NCI-H524 (cell line): ENCODE data around the gene MTURN.

Source experiments
- DNase-seq, 2 experiments: peaks; one replicate each; lab custom pipeline; 2025; lab: John Stamatoyannopoulos, UW

The MTURN gene

GRCh38 chr7:30162133-30162532, 27.3 kb downstream of the MTURN start:
- no peak for DNase-seq

- no peak for DNase-seq
Observed at GRCh38 chr7:30162622-30163124, 27.9 kb downstream of the MTURN start.

- DNase-seq = no peak
Observed at GRCh38 chr7:30163231-30163894, 28.6 kb downstream of the MTURN start.

DNA sequence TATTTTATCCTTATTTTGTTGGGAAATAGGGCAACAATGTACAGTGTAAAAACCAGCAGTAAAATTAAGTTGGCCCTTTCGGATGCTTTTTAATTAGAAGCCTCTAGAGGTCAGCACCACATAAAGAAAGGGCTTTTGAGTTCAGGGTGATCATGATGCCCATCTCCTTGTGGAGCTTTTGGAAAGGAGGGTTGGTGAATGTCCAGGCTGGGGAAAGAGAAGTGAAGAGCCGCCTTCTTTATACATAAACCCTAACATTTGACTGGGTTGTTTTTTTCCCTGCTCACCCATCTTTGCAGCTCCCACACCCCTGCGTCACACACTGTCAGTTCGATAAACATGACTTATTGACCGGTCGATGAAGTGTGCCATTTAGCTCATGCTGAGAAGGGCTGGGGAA, 29.8 kb downstream of the MTURN start:
- DNase-seq = peak; percentile 28 to 59

DNA sequence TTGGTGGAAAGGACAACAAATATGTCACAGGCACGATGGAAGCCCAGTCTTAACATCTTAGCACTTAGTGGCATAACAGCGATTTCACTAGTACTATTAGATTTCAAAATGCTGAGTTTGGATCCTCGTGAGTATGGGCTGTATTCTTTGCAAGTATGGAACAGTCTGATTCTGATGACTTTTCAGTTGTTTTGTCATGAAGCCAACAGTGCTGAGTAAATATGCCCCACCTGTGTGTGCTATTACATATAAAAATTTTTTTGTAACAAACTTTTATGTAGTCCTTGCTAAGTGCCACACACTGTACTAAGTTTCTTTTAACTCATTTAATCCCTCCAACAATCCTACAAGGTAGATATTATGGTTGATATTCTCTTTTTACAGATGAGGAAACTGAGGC, 30.8 kb downstream of the MTURN start:
- DNase-seq = no peak

DNA sequence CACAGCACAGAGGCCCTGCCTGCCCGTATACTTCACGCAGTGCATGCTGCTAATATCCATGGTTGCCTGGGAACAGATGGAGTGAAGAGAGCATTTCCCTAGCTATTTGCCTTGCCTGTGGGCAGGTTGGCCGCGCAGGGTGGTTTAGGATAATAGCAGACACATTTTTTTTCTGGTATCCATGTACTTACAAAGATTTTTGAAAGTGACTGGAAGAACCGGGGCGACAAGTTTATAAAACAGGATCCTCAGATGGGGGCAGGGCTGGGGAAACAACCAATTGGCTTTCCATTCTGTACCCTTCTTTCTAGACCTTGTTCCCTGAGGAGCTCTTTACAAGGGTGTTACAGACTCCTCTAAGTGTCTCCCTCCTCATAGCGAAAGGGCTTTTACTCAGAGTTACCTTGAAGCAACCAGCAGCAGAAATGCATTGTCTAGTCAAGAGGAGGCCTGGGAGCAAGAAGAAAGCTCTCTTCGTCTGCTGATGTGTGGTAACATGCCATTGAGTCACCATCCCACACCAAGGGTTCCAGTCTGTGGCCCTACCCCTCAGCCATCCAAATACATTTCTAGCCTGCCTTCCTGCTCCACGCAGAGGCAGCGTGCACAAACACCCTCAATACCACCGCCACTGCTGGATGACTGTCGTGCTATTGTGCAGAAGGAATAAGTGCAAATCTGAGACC, 31.5 kb downstream of the MTURN start:
- peak in 1 of 2 experiments; percentile 23 for DNase-seq

DNA sequence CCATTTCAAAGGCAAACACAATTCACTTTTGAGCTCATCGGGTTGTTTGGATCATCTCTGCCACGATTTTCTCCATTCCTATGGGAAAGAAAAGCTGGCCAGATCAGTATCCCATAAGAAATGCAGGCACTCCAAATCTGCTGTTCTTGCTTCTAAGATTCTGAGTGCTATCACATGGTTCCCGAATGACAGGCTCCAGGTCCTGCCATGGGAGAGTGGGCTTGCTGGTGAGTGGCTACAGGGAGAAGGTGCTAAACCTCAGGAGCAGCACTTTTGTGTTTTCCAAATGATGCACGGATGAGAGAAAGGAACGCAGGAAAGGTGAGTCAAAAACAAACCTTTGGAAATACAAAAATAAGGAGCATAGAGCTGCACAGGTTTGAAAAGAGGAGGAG, 32.1 kb downstream of the MTURN start:
- DNase-seq = no peak

DNA sequence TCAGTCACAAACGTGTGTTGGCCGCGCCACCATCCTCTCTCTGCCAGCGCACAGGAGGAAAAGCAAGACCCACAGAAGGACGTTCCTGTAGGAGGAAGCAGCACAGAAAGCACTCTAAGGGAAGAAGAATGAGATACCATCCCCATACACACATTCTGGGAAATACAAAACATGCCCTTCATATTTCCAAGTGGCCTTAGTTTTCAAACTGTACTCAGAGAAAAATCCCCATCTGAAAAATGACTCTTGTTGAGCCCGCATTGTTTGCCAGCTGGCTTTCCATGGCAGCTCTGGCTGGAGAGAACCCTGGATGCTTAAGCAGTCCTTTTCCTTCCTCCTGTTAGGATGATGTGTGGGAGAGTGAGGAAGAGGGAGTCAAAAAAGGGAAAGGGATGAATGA, 33.1 kb downstream of the MTURN start:
- DNase-seq = no peak

DNA sequence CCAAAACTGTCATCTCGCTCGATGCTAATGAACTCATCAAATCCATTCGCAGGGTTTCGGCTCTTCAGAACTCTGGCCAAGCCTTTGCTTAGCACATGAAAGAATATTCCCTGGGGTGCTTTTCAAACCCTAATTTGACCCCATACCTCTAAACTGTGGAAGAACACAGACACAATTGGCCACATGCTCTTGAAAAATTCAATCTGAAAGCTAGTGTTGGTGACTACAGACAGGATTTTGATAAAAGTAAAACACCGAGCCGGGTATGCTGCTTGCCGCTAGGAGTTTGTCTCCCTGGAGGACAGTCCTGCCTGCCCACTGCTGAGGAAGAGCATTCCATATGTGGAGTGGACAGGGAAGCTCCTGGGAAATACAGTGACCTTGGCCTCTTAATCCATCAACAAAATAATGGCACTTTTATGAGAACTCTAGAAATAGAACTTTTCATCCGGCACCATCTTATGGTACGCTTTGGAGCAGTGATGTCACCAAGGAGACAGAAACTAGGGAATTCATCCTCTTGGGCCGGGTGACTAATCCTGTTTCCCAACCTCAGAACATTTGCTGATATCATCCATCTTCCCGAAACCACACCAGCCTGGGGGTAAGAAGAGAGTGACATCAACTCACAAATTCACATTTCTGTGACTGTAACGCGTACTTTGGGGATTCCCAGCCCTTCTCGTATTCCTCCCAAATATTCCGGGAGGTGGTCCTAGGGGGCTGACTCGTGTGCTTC, 34.2 kb downstream of the MTURN start:
- no peak for DNase-seq

DNA sequence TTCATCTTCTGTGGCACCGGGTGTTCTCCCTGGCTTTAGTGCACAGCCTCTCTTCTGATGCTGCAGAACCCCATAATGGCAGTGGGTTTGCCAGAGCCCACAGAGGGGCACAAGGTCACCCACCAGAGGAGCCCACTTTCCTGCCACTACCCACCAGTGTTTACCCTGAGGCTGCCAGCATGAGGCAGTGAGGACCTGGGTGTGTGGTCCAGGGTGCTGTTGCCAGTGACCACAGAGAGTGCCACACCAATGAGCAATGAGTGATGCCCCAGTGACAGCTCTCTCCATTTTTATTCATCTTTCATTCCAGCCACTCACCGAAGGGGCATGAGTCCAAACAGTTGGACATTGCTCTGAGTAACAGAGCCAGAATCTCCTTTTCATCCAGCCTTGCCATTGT, 34.8 kb downstream of the MTURN start:
- no peak for DNase-seq

DNA sequence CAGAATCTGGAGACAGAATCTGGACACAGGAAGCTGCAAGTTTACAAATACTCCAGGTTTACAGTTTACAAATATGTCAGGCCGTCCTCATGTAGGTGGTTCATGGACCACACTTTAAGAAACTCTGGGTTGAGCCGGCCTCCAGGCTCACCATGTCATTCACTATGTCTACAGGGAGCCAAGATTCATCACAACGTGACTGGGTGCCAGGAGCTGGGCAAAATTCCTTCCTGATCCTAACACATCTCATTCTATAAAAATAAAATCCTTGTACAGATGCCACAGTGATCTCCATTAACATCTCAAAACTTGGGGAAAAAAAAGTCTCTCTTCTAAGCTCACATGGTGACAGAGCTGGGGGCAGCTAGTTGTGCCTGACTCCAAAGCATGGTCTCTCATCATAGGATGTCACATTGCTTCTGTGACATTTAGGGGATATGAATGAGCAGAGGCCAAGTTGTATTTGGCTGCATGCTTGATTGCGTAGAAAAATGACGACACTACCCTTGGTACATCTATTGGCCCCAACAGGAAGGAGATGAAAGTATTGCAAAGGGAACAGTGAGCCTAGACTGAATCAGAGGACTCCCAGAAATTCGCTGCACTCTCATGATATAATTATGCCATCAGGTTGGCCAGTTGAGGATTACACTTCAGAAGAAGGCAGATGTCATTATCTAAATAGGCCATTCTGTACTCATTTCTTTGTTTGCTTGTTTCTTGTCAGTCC, 35.9 kb downstream of the MTURN start:
- DNase-seq = peak in 1 of 2 experiments; percentile 38

- peak; percentile 97 to 98 for DNase-seq
Observed at GRCh38 chr7:30171766-30172447, 37.1 kb downstream of the MTURN start.

DNA sequence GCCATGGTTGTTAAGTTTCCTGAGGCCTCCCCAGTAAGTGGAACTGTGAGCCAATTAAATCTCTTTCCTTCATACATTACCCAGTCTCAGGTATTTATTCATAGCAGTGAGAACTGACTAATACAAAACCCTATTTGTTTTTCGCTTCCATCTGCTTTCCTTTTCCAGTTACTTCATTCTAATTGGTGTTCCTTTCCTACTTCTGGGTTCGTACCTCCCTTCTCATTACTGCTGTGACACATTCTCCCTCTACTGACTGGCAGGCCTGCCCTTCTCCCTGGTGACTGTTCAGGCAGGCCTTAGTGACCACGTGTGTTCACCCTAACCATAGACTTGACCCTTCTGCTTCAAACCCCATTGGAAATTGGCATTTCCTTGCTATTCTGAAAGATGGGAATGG, 37.7 kb downstream of the MTURN start:
- no peak for DNase-seq

DNA sequence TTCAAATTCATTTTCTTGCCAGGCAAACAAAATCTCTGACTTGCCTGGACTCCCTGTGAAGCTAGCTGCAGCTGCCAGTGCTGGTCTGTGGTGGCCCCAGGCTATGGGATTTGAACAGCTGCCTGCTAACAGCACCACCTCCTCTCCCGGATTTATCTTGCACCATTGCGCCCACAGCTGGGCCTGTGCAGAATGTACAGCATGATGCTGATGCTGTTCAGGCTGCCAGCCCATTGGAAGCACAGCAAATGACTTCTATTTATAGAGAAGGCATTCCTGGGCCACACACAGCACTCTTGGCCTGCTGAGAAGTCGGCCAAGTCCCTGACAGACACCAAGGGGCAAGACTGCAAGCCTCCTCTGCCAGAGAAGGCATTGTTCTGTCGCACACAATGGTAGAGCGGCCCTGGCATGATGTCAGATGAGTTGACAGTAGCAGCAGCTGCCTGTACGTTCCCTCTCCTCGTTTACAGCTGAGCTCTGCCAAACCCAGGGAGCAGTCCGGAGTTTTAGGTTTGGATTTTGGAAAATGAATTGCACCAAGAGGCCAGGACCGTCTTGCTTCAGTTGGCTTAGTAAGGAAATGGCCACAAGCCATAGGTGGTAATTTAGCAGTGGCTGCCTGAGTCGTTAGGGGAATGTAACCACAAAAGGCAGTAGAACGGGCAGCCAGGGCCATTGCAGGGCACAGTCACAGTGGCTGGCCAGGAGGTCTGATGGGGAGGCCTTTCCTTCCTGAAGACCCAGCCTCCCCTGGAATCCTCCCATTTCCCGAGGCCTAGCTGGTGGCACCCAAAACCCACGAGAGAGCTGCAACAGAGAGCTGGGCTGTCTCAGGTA, 38.5 kb downstream of the MTURN start:
- peak; percentile 82 to 91 for DNase-seq

DNA sequence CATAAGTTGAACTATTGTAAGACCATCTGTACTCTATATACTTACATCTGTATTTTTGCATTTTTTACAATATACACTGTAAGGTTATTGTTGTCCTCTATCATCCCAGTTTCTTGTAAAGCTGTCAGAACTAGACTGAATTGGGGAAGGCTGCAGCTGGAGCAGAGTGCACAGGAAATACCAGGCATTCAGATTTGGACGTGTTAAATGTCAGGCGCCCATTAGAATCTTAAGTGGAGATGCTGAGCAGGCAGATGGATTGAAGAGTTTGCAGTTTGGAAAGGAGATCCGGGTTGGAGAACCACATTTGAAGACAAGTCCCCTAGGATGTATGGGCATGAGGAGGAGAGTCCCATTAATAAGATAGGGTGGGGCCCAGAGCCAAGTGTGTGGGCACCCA, 40.4 kb downstream of the MTURN start:
- DNase-seq = no peak

GRCh38 chr7:30175636-30176147, 40.9 kb downstream of the MTURN start:
- no peak for DNase-seq

GRCh38 chr7:30176463-30177109, 41.8 kb downstream of the MTURN start:
- DNase-seq = no peak

DNA sequence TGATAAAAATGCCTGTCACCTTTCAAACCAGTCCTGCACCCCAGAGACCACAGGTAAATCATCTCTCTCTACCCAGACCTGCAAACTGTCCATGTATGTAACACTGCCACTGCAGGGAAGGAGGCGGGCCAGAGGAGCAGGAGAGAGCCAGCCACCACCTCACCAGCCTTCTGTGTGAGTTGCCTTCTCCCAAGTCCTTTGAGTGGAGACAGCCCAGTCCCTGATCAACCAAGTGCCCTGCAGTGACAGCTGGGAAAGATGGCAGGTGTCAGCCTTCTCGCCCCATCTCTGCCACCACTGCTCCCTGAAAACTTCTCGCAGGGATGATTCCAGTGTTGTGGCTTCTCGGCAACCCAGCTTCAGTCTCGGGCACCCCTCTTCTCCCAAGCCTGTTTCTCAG, 42.4 kb downstream of the MTURN start:
- no peak for DNase-seq

DNA sequence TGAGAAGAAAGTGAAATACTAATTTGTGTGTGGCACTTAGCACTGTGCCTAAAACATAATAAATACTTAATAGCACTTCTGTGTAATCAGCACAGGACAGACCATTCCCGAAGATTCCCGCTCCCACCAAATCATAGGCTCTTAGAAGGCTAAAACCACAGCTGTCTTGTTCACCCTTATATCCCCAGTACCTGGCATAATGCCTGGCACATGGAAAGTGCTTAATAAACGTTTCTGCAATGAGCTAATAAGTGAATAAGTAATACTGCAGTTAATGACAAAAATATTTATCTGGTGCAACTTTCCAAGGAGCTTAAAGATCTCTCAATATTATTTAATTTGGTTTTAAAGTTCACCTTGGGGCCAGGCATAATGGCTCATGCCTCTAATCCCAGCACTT, 43.2 kb downstream of the MTURN start:
- DNase-seq = peak in 1 of 2 experiments; percentile 37
